Adrenal gland (tissue), 12 donors: ENCODE data around the gene TRAF6. TPM values are rescaled to one million over a fixed set of nuclear protein-coding genes. Genes with fewer than 3 reads are reported as not detected.

Experiments
- DNase-seq, 7 donors: peaks; one replicate each; pipeline ENCODE4 v3.0.0-alpha.2; 2019 to 2020
- H3K27ac ChIP-seq, 5 donors: fragments of 200-600 bp; sonication (generic) in 4 of 5; 1 replicate in 3 of 5; 2 replicates in 2 of 5; pipeline versions ENCODE4 v1.5.1 to v1.8.0; 2016 to 2020; ENCODE audit warnings: mild to moderate bottlenecking in 1 of 5
- H3K27me3 ChIP-seq: fragments of 200-600 bp; 2 replicates; pipeline ENCODE4 v1.8.0; 2021
- H3K36me3 ChIP-seq, 2 donors: fragments of 200-600 bp; replicated peaks in 1 of 2; 1 replicate in 1 of 2; 2 replicates in 1 of 2; pipeline versions ENCODE4 v1.5.1 to v1.8.0; 2018 to 2022
- H3K4me1 ChIP-seq, 2 donors: fragments of 200-600 bp; replicated peaks in 1 of 2; 1 replicate in 1 of 2; 2 replicates in 1 of 2; pipeline versions ENCODE4 v1.5.1 to v1.8.0; 2018 to 2021
- H3K4me3 ChIP-seq, 4 donors: fragments of 200-600 bp; sonication (generic) in 3 of 4; one replicate each; pipeline ENCODE4 v1.5.1; 2016 to 2018
- H3K9me3 ChIP-seq, 3 donors: fragments of 200-600 bp; sonication (generic) in 1 of 3; replicated peaks in 1 of 3; 1 replicate in 2 of 3; 2 replicates in 1 of 3; pipeline versions ENCODE4 v1.5.1 to v1.8.0; 2016 to 2021
- POLR2A ChIP-seq, 2 donors: fragments of 450-650 bp; IDR thresholded peaks; one replicate each; pipeline ENCODE4 v1.6.1; 2017; ENCODE audit warnings: antibody characterized with exemption in 2 of 2, mild to moderate bottlenecking in 2 of 2, moderate library complexity in 1 of 2
- WGBS, 4 donors: extraction: QIAGEN DNeasy Blood & Tissue Kit in 2 of 4; methylation state at CpG; one replicate each; pipeline versions ENCODE4 v1.1.5 to v1.1.7; 2013 to 2017; 5-methylcytosine and 5-hydroxymethylcytosine counted together
- intact Hi-C, 2 donors: fragments of 100-400 bp; cut with DNase I; formaldehyde crosslinking; loops; one replicate each; pipeline versions ENCODE4 v1.14.1 to v1.15.0; 2022 to 2023
- polyA plus RNA-seq, 3 donors: library from polyadenylated mRNA; stranded (reverse); fragments of 200-250 nt in 2 of 3; fragments of 350-450 nt in 1 of 3; fragmentation: Illumina TruSeq in 1 of 3; extraction: RNeasy Lipid Tissue Mini Kit (QIAGEN cat#74804) in 1 of 3; gene quantifications; one replicate each; pipeline ENCODE4 v1.2.3, GENCODE V29; 2013 to 2014
- total RNA-seq, 9 donors: library from RNA; depleted of rRNA in 4 of 9; stranded (reverse); fragments of >200 nt in 4 of 9; fragments of 120-200 nt in 1 of 9; fragmentation: NEBNext Ultra II Directional in 1 of 9; extraction: Animal tissue kit (Norgen Biotek cat#: 25700) in 1 of 9; gene quantifications; one replicate each; pipeline versions ENCODE4 v1.1.0 to v1.2.4, GENCODE V29; 2013 to 2023
- TF ChIP-seq, protein P1 (sequence below), 6 experiments: fragments of 450-650 bp in 4 of 6; fragments of 200-600 bp in 2 of 6; sonication (generic) in 1 of 6; IDR thresholded peaks; 1 replicate in 5 of 6; 2 replicates in 1 of 6; pipeline versions ENCODE4 v1.5.1 to v1.8.0; 2016 to 2021; ENCODE audit warnings: antibody characterized with exemption in 6 of 6, mild to moderate bottlenecking in 2 of 6, moderate library complexity in 1 of 6
- donor health status: healthy with polysubstance abuse.
- donor health status: Bipolar disorder and iron deficiency.
- donor health status: DM: yes; HTN: yes; CAD: no.
- donor health status: DM: no; HTN: no; CAD: no.
- donor health status: DM: no; HTN: no; CAD: no.
- donor health status: DM: yes; HTN: yes; CAD: no.

The TRAF6 gene
- total and polyA plus RNA-seq, 12 donors, result 2.3 to 18.5 (median 14.6) TPM

DNA sequence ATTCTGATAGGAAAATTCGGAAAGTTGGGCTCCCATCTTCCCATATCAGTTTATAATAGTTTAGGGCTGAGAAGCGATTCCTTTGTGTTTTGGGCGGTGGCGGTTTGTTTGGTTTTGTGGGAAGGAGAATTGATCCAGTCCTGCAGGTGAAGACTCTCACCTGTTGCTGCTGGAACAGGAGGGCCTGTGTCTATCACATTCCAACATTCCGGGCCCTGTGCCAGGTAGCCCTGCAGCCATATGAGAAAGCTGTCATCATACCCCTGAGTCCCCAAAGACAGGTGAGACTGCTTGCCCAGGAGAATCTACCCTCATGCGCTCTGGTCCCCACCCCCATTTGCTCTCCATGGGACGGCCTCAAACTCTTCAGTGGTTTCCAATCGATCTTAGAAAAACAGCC lies 62.1 kb downstream of the TRAF6 start:
- 82 to 88% (median 85%) methylated on average over 8 of the region's 8 CpGs for WGBS, 4 donors
- no peaks in the 10 kb centered on the region for H3K36me3 ChIP-seq

DNA sequence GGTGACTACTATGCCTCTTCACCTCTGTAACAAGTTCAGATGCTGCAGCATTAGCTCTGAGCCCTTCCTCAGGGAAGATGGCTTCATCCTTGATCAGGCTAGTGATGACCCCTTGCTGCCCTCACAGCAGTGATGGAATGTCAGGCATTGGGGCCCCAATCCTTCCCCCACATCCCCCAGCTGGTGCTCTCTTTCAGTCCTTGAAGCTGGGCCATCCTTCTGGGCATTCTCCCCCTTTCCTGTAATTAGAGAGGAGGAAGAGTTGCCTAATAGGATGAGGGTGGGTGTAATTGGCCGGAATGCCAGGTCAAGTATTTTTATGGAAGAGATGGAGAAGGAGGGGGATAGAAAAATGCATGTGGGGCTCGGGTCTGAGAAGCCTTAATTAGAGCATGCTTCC lies 62.6 kb downstream of the TRAF6 start:
- 79 to 92% (median 83%) methylated on average over 2 of the region's 2 CpGs for WGBS, 4 donors
- no peak for TF ChIP-seq POLR2A (IDR thresholded peaks at IDR 0.05)
- TF ChIP-seq, protein P1, sequence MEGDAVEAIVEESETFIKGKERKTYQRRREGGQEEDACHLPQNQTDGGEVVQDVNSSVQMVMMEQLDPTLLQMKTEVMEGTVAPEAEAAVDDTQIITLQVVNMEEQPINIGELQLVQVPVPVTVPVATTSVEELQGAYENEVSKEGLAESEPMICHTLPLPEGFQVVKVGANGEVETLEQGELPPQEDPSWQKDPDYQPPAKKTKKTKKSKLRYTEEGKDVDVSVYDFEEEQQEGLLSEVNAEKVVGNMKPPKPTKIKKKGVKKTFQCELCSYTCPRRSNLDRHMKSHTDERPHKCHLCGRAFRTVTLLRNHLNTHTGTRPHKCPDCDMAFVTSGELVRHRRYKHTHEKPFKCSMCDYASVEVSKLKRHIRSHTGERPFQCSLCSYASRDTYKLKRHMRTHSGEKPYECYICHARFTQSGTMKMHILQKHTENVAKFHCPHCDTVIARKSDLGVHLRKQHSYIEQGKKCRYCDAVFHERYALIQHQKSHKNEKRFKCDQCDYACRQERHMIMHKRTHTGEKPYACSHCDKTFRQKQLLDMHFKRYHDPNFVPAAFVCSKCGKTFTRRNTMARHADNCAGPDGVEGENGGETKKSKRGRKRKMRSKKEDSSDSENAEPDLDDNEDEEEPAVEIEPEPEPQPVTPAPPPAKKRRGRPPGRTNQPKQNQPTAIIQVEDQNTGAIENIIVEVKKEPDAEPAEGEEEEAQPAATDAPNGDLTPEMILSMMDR (IDR thresholded peaks at IDR 0.05), result no peak
- intact Hi-C loops, result no loop called here

More for the DNA sequence above, 62.1 kb downstream of the TRAF6 start:
- Histone ChIP-seq H3K27me3 (no peaks in the 10 kb centered on the region), H3K9me3 (no peaks in the 10 kb centered on the region), H3K4me1 (peaks cover 7 to 10% of the 10 kb centered on the region in 2 donors), H3K4me3 (no peak overlapping the region), H3K27ac (no peak overlapping the region)
- intact Hi-C loops, result no loop called here
- DNase-seq, result peak in 1 of 7 donors; percentile 48
- TF ChIP-seq, protein P1 (IDR thresholded peaks at IDR 0.05), result no peak
- TF ChIP-seq POLR2A (IDR thresholded peaks at IDR 0.05), result no peak

DNA sequence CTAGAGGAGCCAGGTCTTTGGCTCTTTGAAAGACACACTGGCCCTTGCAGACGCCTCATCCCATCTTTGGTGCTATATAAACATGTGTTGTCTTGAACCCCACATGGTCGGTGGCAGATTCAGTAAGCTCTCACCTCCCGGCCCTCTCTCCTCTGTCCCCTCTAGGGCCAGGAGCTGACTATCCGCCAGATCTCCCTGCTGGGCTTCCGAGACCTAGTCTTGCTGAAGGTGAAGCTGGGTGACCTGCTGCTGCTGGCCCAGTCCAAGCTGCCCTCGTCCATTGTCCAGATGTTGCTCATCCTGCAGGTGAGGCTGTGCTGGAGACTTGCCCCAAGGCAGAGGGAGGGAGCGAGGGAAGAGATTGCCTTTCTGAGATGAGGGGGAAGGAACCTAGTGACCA lies 63.9 kb downstream of the TRAF6 start:
- Histone ChIP-seq H3K9me3 (no peaks in the 10 kb centered on the region), H3K36me3 (no peaks in the 10 kb centered on the region), H3K27ac (no peak overlapping the region), H3K4me1 (peaks cover 7 to 10% of the 10 kb centered on the region in 2 donors), H3K27me3 (no peaks in the 10 kb centered on the region), H3K4me3 (no peak overlapping the region)
- WGBS, 4 donors, result 89 to 96% (median 95%) methylated on average over 7 of the region's 7 CpGs
- peak in 1 of 7 donors; percentile 27 for DNase-seq
- intact Hi-C loops, result no loop called here
- TF ChIP-seq, protein P1 (IDR thresholded peaks at IDR 0.05), result no peak
- no peak for TF ChIP-seq POLR2A (IDR thresholded peaks at IDR 0.05)

More for the DNA sequence above, 62.6 kb downstream of the TRAF6 start:
- peaks cover 7 to 10% of the 10 kb centered on the region in 2 donors for H3K4me1 ChIP-seq
- no peak overlapping the region for H3K27ac ChIP-seq
- H3K36me3 ChIP-seq, result no peaks in the 10 kb centered on the region
- H3K27me3 ChIP-seq, result no peaks in the 10 kb centered on the region
- no peak overlapping the region for H3K4me3 ChIP-seq
- no peaks in the 10 kb centered on the region for H3K9me3 ChIP-seq
- DNase-seq, result peak in 1 of 7 donors; percentile 31

DNA sequence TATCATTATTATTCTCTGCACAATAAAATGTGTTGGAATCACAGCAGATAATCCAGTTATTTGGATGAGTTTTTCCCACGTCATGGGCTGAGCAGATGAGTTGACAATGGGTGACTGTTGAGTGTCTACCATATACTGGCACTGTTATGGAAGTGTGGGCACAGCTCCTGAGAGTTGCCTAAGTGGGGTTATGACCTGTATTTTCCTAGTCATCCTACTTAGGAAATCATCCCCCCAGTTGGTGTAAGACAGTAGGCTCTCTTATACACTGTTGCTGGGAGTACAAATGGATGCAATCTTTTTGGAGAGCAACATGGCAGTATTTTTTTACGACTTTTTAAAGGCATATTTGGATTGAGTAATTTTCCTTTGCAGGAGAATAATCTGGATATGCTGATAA lies 66.4 kb downstream of the TRAF6 start:
- Histone ChIP-seq H3K27ac (no peak overlapping the region), H3K36me3 (no peaks in the 10 kb centered on the region), H3K9me3 (no peaks in the 10 kb centered on the region), H3K4me1 (no peaks in the 10 kb centered on the region), H3K27me3 (no peaks in the 10 kb centered on the region), H3K4me3 (no peak overlapping the region)
- TF ChIP-seq, protein P1 (IDR thresholded peaks at IDR 0.05), result no peak
- TF ChIP-seq POLR2A (IDR thresholded peaks at IDR 0.05), result no peak
- no peak for DNase-seq
- 79 to 84% (median 82%) methylated on average over 2 of the region's 2 CpGs for WGBS, 4 donors
- intact Hi-C loops, result no loop called here
